GM19452 (cell line): ENCODE measurements around the gene MCM5.
"Not testable (repeated sequence)": the region's sequence is repeated elsewhere in the genome, so short reads cannot be mapped to it uniquely, and the experiment has no call there.

Experiments
- ATAC-seq: cut with Tn5 transposase; IDR thresholded peaks from one replicate; pipeline ENCODE4 v1.9.1; 2021; ENCODE audit not compliant: unreplicated experiment

Gene MCM5

DNA sequence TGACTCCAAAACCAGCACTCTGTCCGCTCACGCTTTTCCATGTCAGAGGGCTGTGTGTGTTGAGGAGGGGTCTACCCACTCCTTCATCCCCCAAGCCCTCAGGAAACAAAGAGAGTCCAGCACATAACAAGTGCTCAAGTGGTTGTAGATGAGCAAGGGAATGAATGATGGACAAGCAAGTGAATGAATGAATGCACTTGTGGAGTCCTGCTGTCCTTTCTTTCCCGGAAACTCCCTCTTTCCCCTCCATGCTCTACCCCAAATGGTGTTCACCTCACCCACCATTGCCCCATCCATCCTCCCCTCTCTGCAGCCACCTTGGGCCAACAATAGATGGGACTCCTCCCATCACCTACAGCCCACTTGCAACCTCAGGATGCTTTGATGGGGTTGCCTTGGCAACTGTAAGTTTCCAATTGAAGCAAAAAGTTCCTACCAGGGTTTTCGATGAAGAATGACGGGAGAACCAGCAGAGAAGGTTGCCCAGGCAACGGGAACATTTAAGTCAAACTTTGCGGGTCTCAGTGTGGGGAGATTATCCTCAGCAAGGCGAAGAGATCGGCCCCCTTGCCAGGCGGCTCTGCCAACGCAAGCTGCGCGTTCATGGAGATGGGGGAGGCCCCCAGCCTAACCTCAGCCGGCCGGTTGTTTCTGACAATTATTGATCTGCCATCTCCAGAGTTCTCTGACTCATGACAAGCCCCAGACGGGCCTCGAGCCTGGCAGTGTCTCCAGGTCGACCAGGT lies 51.1 kb downstream of the MCM5 start:
- ATAC-seq = no peak

DNA sequence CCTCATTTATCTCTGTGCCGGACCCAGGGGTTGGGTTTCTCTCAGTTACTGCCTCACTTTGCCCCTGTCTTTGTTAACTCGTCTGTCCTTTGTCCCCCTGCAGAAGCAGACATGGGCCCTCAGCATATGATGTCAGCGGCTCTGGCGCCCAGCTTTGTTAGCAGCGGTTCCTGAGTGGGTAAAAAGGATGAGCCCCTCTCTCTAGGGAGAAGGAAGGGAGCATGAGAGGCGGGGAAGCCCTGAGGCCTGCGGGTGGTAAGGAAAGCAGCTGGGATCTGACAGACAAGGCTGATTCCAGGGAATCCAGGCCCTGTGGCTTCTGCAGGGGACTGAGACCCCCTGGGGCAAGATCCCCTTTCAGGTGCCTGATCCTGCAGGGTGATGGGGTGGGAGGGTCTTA lies 51.7 kb downstream of the MCM5 start:
- ATAC-seq = no peak

DNA sequence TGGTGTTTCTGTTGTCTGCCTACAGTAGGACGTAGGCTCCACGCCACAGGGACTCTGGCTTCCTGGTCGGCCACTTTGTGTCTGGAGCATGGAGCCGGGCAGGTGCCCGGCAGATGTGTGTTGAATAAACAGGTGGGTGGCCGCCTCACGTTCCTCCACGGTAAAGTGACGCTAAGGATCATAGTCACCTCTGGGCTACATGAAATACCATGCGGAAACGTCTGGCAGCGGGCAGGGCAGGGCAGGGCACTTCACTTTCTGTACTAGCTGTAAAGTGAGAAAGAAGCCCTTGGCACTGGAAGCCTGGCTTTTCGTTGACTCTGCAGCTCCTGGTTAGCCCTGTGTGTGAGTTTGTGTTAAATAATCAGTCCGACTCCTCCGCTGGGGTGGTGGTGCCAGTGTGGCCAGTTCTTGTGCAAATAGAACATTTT lies 52.4 kb downstream of the MCM5 start:
- ATAC-seq = no peak

DNA sequence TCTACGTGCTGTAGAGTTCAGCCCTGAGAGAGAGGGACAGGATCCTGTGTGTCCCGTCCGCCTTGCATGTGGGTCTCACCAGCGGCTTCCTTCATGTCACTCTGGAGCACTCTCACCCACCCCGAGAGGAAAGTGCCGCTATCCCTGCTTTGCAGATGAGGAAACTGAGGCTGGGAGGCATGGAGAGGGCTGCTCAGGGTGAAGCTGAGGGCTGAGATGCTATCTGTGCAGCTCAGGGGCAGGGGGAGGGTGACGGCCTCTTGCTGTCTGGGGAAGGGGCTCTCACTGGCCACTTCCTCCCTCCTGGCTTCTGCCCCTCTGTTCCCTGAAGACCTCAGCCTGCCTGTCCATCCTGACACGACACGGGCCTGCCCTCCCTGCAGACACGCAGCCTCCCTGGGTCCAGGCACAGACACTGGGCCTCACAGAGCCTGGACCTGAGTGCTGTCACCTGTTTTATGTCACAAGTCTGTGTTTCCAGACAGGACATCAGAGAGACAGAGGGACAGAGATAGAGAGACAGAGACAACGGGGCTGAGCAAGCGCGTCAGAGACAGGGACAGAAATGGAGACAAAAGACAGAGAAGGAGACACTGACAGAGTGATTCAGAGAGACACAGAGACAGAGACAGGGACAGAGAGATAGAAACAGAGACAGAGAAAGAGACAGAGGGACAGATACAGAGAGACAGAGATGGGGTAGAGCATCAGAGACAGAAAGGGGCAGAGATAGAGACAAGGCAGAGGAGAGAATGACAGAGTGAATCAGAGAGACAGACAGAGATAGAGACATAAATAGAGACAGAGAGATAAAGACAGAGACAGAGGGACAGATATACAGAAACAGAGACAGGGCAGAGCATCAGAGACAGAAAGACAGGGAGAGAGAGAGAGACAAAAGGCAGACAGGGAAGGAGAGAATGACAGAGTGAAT lies 53.1 kb downstream of the MCM5 start:
- no peak for ATAC-seq

DNA sequence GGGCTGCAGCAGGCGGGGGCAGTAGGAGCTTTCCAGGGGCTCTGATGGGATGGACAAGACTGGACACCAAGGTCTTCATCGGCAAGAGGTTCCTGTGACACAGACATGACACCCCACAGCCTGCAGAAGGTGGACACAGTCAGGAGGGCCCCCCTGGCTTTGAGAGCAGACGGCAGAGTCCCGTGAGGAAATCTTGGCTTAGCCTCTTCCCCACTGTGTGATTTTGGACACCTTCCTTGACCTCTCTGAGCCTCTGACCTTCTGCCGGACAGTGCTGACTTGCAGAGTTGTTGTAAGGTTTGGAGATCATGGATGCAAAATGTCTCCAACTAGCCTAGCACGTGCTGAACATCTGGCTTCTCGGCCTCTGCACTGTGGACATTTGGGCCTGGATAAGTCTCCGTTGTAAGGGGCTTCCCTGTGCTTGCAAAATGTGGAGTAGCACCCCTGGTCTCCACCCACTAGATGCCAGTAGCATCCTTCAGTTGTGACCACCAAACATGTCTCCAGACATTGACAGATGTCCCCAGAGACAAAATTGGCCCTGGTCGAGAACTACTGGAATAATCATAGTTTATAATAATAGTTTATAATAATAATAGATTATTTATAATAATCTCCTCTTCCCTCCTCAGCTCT lies 54.6 kb downstream of the MCM5 start:
- ATAC-seq = no peak

DNA sequence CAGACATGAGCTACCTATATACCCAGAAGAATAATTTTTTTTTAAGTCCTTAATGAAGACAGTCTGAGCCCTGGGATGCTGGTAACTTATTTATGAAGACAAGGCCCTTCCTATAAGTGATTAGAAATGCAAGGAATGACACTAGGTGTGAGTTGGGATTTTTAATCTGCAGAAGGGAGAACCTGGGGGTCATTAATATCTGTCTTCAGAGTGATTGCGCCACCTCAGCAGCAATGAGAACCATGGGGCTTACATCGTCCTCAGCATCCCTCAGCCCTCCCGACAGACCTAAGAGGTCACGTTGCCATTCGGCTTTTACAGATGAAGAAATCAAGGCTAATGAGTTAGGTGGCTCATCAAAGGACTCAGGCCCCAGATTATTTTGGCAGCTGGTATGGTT lies 55.6 kb downstream of the MCM5 start:
- no peak for ATAC-seq

DNA sequence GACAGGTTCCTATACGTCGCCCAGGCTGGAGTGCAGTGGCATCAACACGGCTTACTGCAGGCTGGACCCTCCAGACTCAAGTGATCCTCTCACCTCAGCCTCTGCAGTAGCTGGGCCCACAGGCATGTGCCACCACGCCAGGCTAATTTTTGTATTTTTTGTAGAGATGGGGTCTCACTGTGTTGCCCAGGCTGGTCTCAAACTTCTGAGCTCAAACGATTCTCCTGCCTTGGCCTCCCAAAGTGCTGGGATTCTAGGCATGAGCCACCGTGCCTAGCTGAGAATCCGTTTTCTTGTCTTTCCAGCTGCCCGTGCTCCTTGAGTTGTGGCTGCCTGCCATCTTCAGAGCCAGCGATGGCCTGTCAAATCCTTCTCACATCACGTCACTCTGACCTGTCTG lies 56.8 kb downstream of the MCM5 start:
- no peak for ATAC-seq

DNA sequence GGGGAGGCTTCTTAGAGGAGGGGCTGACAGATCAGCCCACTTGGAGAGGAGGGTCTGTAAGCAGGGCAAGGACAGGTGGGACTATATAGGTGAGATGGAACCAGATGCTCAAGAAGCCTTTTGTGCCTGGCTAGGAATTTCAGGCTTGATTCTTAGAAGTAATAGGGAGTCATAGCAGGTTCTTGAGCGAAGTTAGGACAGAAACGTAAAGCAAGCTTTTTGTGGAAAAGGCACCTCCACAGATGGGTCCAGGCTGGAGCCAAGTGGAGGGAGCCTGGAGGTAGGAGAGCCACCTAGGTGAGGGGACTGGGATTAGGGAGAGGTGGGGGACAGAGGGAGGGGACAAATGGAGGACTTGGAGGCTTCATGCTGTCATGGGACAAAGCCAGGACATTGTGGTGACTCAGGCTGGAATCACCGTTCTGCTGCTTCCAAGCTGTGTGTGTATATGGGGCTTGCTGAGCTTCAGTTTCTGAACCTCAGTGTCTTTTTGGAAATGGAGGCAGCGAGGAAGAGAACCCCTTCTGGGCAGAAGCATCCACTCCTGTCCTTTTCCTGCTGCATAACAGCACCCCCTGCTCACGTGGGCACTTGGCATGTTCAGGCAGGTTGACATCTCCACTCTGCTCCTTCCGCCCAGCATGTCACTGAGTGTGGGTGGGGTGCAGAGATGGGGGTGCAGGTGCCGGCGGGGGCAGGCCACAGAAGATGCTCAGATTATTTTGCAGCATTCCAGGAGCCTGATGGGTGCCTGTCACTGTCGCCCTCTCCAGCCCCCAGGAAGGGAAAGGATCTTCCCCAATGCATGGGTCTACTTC lies 58.0 kb downstream of the MCM5 start:
- ATAC-seq = no peak

DNA sequence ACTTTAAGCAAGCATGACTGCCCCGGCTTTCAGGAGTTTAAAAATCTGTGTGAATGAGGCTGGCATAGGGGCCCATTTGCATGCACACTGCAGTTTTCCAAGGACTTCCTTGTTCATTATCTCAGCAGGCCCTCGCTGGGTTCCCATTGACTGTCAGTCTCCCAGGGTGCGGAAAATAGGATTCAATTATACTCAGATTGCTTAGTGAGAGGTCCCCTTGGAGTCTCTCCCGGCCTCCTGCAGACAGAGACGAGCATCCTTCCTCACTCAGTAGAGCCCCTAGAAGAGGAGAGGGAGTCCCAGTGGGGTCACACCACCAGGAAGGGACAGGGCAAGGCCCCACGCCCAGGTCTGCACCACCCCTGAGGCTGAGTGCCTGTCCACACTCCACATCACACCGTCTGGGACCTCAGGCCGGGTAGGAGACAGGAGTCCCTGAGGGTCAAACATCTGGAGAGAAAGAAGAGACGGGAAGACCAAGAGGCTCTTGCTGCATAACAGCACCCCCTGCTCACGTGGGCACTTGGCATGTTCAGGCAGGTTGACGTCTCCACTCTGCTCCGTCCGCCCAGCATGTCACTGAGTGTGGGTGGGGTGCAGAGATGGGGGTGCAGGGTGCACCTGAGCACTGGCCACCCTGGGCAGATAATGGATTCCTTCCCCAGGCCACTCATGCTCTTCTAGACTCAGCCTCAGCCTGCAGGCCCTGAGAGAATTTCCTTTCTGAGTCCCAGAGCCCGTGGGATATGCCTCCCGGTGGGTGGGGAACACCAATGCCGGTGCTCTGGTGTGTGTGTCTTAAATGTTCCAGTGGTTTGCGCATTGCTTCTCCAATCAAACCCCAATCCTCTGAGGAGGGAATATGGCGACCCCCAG lies 58.8 kb downstream of the MCM5 start:
- no peak for ATAC-seq

DNA sequence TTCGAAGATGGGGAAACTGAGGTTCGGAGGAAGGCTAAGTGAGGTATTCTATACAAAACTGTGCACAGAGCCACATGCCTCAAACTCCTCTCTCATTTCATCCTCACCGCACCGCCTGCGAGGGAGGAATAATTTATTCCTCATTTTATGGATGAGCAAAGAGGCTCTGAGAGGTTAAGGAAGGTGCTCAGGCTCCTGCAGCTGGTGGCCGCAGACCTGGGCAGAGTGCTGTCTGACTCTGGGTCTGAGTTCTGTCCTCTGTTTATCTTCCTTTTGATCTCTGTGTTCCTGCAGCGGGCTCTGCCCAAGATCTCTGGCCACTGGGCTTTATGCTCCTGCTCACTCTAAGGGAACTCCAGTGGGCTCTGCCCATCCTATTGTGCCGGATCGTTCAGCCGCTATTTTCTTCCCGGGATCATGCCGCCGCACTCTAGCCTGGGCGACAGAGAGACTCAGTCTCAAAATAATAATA lies 59.5 kb downstream of the MCM5 start:
- no peak for ATAC-seq

DNA sequence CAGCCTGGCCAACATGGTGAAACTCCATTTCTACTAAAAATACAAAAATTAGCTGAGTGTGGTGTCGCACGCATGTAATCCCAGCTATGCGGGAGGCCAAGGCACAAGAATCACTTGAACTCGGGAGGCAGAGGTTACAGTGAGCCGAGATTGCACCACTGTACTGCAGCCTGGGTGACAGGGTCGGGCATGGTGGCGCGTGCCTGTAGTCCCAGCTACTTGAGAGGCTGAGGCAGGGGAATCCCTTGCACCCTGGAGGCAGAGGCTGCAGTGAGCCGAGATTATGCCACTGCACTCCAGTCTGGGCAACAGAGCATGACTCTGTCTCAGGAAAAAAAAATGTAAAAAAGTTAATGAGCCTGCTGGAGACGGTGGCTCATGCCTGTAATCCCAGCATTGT lies 60.0 kb downstream of the MCM5 start:
- not testable (repeated sequence) for ATAC-seq

DNA sequence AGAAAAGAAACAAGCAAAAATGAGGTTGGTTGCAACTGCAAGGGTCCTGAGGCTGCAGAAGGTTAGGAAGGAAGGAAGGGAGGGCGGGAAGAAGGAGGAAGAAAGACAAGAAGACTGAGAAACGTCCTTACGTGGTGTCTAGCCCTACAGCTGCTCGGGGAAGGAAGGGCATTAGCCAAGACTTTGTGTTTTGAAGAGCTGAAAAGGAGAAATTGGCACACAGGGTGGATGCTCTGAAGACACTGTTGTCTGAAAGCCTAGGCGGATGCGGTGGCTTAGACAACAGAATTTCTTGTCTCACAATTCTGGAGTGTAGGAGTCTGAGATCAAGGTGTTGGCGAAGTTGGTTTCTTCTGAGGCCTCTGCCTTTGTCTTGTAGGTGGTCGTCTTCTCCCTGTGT lies 60.7 kb downstream of the MCM5 start:
- no peak for ATAC-seq

DNA sequence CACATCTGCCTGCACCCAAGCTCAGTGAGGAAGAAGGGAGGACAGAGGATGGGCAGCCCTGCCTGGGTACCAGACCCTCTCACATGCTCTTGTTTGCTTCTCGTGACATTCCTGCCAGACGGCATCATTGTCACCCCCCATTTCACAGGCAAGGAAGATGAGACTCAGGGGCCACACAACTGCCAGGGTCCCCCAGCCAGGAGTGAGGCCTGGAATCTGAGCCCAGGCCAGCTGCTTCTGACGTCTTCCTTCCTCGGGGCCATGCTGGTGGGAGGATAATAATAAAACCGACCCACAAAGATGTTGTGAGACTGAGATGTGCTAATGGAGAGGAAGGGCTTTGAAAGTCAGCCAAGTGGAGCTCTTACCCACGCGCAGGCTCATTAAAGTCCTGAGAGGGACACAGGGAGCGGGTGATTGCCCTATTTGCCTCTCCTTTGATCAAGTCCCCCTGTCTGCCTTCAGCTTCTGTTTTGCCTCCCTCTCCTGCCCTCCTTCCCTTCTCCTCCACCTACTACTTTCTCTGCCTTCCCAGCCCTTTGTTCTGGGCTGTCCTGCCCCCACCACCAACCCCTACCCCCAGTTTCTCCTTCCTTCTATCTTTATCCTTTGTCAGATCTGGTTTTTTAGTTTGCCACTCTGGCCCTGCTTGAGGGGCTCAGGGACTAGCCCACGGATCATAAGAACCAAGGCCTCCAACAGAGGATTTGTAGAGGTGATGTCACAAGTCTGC lies 62.7 kb downstream of the MCM5 start:
- no peak for ATAC-seq

DNA sequence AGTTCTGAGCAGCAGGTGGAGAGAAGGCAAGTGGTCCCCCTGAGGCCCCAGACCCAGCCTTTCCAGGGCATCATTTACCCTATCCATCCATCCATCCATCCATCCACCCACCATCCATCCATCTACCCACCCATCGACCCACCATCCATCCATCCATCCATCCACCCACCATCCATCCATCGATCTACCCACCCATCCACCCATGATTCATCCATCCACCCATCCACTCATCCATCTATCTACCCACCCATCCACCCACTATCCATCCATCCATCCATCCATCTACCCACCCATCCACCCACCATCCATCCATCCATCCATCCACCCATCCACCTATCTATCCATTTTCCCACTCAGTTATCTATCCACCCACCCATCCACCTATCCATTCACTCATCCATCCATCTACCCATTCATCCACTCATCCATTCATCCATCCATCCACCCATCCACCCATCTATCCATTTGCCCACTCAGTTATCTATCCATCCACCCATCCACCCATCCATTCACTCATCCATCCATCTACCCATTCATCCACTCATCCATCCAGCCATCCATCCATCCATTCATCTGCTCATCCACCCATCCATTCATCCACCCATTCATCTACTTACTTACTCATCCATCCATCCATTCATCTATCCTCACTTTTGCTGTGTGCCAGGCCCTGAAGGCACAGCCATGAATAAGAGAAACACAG lies 63.4 kb downstream of the MCM5 start:
- no peak for ATAC-seq

DNA sequence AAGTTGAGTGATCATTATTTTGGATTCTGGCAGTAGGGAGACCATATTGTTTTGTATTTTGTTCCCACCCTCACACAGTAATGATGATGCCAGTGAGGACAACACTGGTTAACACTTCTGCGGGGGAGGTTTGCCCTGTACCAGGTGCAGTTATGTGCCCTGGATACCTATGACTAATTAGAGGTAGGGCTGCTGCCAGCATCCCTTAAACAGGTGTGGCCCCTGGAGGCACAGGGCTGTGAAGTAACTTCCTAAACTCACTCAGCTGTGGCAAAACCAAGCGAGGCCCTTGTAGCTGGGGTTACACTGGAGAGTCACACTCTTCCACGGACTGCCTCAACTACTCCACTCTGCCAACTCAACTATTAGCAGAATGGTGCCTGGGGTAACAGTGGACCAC lies 64.5 kb downstream of the MCM5 start:
- ATAC-seq = no peak

DNA sequence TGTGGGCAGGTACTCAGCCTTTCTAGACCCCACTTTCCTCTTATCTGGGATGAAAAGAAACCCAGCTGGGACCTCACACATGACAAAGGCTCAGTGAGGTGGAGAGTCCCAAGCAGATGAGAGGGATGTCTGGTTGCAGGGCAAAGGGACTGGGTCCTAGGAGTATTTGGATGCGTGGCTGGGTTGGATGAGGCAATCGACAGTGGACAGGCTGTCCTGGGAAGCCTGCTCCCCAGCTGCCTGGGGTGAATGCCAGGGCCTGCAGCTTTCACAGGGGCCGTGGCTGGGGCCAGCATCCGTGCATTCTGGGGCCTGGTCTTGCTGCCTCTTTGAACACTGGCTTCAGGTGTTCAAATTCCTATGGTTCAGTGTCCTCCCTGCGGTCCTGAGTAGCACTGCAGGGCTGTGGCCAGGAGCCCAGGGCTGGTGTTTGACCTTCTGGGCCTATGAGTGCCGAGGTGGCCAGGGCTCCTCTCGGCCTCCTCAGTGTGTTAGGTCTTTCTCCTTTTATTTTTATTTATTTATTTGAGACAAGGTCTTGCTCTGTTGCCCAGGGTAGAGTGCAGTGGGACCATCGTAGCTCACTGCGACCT lies 65.3 kb downstream of the MCM5 start:
- no peak for ATAC-seq

DNA sequence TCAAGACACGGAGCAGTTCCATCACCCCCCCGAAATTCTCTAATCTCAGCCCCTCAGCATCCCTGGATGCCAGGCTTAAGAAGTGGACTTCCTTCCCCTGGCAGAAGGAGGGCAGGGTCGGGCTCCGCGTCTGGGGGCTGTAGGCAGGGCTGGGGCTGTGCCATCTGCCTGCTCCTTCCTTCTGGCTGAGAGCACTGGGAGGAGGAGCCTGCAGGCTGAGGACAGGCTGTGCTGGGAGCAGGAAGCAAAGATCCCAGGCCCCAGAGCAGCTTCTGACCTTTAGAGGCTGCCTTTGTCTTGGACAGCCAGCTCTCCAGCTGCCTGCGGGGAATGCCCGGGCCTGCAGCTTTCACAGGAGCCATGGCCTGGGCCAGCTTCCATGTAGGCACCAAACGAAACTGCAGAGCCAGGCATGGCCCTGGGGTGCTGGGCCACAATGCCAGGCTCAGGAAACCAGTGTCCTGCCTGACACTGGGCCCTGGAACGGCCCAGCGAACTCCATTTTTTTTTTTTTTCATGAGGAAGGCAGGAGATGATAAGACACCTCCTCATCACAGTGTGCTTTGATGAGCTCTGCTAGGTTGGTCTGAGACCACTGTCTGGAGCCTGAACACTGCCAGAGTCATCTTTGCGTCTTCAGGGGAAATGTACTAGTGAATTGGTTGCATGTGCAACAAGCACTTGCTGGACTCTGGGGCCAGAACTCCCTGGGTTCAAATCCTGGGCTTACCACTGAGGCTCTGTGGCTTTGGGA lies 67.9 kb downstream of the MCM5 start:
- ATAC-seq = no peak
